Endothelial cell of umbilical vein (primary cell): ENCODE data around the gene EPS8.

ENCODE experiments used
- CTCF ChIP-seq, 2 donors: IDR thresholded peaks; 1 replicate in 1 of 2; 2 replicates in 1 of 2; pipeline ENCODE4 v1.5.1; 2011; ENCODE audit warnings: low read length in 2 of 2, mild to moderate bottlenecking in 2 of 2, moderate library complexity in 2 of 2, control low read depth in 1 of 2, inconsistent platforms in 1 of 2, low read depth in 1 of 2; ENCODE audit not compliant: insufficient read depth in 1 of 2; ENCODE audit errors: extremely low read depth in 1 of 2
- POLR2A ChIP-seq: IDR thresholded peaks from 2 replicates; pipeline ENCODE4 v1.6.1; 2012; ENCODE audit warnings: low read depth, mild to moderate bottlenecking, control low read depth, low read length

DNA sequence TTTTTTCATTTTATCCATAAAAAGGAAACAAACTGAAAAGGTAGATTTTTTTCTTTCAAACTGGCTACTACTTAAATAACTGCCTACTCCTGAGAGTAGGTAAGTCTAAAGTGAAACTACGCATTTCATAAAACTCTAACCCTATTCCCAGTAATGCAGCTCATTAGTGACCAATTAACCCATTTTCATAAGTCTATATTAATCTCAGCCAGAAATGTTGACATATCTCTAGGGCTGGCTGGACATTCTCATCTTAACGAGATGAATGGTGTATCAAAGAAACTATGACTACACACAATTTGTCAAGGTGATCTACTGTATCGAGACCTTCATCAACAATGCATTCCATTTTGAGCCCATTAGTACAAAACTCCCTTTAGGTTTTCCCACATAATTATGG is 57.2 kb downstream of the EPS8 start:
- TF ChIP-seq CTCF (IDR thresholded peaks at IDR 0.05; ENCODE audit: extremely low read depth in 1 of 2, insufficient read depth in 1 of 2, low read depth in 1 of 2, low read length in 2 of 2) (no peak), POLR2A (no peak)
